ENCODE results near the gene ABLIM3.

Gene ABLIM3

DNA sequence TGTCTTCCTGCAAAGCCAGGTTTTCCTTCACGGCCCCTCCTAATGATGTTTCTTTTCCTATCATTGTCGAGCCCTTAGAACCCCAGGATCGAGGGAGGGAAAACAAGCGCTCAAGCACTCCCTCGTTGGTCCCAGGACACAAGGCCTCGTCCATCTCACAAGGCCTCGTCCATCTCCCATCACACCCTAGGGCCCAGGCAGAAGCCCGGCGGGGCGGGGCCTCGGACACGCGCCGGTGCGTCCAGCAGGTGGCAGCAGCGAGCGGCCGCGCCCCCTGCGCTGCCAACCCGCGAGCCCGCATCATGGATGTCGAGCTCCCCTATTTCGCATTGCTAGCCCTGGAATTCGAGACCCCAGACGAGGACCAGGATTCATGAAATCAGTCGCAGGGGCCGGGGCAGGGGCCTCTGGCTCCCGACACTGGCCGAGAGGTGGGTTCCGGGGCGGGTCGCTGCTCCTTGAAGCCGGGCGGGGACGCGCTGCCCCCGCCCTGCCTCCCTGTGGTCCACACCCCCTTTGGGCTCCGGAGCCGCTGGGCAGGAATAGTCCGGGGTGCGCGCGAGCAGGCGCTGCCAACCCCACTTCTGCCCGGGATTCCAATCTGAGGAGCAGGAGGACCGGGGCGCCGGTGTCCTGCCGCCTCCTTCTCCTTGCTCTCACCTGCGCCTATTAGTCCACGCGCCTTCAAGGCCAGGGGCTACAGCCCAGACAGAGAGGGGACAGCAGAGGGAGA is at the start of gene ABLIM3:
ABLIM3 (plus strand) TSS at position 270 of the 733 bp plus-strand sequence. CDS start 603 bp downstream, outside the sequence.
- DNase-seq = peak; percentile 58 to 70

DNA sequence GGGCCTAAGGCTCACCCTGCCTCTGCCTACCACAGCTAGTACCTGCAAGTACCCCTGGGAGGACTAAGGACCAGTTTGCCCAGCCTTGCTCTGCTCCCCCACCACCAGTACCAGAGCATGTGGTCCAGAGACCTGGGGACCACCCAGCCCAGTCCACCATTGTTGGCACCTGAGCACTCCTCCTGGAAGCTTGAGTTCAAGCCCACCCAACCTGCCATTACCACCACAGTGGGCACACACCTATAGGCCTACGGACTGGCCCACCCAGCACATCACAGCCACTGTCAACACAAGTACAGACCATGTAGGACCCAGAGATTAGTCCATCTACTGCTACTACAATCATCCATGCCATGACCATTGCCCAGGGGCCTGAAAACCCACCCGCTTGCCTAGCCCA is 47.7 kb upstream of the ABLIM3 start:
- DNase-seq = no peak

DNA sequence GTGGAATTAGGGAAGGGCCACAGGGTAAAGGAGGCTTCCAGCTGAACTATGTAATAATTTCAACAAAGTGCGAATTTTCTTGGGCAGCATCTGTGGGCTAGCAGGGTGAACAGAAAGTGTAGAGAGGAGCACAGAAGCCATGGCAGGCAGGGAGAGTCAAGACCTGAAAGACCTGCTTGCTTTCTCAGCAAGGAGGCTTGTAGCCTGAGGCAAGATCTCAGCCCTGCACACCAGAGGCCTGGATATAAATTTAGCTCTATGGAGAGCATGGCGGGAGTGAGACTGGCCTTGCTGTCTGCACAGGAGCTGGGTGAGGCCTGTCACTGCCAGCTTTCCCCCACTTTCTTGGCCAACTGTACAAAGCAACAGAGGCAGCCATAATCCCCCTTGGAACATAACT is 46.3 kb upstream of the ABLIM3 start:
- no peak for DNase-seq

DNA sequence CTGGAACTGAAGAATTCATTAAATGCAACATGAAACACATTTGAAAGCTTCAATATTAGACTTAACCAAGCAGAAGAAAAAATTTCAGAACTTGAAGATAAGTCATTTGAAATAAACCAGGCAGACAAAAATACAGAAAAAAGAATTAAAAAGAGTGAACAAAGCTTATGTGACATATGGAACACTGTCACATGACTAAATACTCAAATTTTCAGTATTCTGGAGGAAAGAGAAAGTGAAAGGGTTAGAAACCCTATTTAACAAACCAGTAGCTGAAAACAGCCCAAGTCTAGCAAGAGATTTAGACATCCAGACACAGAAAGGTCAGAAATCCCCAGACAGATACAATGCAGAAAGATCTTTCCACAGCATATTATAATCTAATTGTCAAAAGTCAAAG is 41.4 kb upstream of the ABLIM3 start:
- no peak for DNase-seq

DNA sequence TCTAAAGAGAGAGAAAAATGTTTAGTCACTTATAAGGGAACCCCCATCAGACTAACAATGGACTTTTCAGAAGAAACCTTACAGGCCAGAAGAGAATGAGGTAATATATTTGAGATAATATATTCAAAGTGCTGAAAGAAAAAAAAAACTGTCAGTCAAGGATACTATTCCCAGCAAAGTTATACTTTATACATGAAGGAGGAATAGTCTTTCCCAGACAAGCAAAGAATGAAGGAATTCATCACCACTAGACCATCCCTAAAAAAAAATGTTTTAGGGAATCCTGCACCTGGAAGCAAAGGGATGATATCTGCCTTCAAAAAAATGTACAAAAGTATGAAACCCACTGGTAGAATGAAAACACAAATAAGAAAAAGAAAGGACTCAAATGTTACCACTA is 41.0 kb upstream of the ABLIM3 start:
- DNase-seq = no peak

DNA sequence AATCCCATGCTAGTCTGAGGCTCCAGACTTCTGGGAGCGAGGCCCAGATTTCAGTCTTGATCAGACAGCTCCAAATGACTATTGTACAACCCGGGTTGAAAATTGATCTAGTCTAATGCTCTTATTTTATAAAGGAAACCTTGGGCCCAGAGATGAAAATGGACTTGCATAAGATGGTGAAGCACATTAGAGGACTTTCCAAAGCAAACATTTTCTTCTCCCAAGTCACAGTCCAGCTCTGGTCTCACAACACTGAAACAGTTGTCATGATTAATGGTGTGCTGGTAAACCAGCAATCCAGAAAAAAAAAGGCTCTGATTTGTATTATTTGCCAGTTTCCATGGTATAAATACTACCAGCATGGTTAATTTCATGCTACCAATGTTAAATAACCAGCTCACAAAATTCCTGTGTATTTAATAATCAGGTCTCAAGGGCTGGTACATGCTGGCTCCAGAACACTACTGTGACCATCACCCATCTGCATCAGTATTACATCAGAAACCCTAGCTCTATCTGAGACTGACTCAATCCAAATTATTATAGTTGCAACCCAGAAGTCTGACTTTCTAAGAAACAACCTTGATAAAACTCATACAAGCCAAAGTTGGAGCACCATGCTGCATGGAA is 32.5 kb upstream of the ABLIM3 start:
- no peak for DNase-seq

DNA sequence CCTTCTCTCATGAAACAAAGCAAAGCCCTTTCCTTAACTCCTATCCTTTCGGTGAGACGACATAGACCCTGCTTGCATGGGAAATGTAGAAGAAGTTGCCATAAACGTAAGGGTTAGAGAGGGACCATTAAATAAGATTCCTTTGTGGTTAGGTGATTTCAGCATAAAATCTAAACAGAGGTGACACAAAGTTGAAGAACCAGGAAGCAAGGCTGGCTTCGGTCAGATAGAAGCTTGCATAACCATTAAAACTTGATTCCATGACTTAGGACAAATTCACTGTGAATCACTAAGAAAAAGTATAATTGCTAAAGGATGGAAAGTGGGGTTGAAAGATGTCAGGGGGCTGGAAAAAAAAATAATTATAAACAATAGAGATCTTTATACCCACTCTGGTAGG is 30.9 kb upstream of the ABLIM3 start:
- DNase-seq = no peak

DNA sequence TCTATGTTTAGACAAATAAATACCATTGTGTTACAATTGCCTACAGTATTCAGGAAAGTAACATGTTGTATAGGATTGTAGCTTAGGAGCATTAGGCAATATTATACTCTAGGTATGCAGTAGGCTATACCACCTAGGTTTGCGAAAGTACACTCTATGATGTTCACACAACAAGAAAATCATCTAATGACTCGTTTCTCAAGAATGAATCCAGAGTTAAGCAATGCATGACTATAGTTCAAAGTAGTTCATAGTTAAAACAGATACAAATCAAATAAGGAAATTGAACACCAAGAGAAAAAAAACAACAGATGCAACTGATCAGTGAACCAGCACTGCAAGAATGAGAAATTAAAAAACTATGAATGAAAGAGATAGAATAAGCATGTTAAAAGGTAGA is 27.6 kb upstream of the ABLIM3 start:
- no peak for DNase-seq

DNA sequence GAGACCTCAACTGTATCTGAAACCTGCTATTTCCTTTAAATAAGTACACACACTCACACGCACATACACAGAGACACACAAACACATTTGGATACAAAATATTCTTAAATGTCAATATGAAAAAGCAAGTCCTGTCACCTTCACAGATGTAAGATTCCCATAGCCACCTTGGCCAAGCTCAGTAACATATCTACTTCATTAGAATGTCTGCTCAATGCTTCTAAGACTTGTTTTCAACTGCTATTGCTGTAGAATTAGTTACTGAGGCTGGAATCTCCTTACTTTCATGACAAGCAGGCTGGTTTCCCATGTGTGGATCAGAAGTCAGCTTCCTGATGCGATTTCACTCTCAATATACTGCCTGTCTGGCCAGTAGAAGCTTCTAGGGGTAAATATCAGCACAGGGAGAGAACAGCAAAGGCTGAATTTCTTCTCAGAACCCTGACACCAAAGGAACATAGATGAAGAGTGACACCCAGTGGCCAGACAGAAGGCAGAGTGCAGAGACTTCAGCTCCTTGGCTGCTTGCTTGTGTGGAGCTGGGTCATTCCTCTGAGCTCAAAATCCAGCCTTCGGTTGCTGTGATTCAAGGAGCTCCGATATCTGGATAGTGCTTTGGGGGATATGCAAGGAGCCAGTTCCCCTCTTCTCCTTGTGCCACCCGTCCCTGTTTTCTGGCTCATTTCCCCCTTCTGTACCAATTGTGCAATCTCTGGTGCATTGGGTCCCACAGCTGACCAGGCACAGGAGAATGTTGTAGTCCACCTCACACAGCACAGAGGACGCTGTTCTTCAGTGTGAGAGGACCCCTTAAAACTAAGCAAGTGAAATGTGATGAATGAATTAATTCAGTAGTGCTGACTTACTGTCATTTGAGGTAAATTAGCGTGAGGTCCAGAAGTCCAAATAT is 26.6 kb upstream of the ABLIM3 start:
- peak; percentile 25 to 34 for DNase-seq

DNA sequence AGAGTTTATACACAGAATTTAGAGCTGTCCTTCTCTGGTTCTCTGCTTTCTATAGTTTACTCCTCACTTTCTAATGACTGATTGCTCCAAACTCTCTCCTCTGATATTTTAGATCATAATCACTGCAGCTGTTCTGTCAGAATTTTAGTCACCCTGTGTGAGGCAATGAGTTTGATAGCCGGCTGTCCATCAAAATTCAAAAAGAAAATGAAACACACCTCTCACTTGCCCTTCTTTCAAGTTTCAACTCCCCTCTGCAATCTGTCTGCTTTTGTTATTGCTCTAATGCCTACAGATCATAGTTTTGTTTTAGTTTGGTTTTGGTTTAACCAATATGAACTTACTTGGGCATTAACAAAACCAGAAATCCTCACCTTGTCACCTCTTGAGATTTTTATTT is 23.3 kb upstream of the ABLIM3 start:
- DNase-seq = no peak

DNA sequence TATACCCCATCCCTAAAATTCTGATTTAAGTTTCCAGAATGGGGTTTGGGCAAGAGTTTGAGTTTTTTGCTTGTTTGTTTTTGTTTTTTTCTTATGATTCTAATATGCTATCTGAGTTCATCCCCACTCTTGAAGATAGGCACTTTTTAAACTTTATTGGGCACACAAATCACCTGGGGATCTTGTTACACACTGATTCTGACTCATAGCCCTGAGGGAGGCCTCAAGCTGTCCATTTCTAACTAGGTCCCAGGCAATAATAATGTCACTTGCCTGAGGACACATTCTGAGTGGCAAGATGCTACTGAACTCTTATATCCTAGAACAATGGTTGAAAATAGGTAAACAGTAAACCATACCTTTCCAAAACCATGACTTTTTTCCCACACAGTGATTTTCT is 22.8 kb upstream of the ABLIM3 start:
- no peak for DNase-seq

DNA sequence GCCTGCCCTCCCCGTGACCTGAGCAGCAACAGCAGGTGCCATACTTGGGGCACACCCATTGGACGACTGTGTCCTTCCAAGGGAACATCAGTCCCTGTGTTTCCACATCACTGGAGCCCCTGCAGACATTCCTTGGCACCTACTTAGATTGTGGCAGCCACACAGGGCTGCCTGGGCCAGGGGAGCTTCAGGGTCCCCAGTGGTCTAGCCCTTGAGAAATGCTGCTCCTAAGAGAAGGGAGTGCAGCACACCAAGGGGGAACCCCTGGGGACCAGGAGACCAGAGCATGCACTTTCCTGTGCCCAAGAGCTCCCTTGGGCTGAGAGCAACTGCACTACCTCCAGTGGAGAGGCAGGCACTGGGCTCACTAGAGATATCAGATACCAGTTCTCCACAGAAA is 20.1 kb upstream of the ABLIM3 start:
- DNase-seq = no peak

DNA sequence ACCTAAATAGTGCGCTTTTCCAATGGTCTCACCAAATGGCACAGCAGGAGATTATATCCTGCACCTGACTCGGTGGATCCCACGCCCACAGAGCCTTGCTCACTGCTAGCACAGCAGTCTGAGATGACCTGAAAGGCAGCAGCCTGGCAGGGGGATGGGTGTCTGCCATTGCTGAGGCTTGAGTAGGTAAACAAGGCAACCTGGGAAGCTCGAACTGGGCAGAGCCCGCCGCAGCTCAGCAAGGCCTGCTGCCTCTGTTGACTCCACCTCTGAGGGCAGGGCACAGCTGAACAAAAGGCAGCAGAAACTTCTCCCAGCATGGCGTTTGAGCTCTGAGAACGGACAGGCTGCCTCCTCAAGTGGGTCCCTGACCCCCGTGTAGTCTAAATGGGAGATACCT is 18.1 kb upstream of the ABLIM3 start:
- no peak for DNase-seq

DNA sequence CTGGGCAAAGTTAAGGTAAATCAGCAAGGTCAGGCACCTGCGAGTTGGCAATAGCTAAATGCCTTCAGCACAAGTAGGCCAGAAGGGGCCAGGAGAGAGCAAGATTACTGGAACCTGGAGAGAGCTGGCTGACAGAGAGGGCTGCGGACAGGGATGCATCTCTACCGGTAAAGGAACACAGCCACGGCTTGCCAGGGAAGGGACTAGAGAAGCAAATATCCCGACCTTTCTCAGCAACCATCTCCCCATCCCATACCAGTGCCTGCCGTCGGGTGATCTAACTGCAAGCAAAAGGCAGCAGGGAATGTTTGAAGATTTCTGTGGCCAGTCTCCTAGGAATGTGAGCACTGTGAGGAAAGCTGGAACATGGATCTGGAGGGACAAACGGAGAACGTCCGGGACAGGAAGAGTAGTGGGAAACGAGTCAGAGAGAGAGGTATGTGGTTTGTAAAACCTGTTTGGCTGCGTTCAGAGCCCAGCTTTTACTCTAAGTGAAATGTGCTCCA is 15.9 kb upstream of the ABLIM3 start:
- no peak for DNase-seq

DNA sequence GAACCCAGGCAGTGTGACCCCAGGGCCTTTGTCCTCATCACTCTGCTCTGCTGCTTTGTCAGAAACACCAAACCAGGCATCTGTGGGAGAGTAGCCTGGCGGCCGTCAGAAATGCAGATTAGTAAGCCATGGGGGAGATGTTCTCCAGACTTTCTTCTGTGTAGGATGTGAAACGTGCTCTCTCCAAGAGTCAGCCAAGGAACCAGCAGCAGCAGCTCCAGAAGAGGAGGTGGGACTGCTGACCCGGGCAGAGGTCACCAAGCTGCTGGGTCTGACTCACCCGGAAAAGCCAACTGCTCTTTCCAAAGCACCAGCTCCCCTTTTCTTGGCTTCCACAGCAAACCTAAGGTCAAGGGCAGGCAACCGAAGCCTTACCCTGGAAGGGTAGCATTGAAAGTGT is 14.4 kb upstream of the ABLIM3 start:
- DNase-seq = no peak

DNA sequence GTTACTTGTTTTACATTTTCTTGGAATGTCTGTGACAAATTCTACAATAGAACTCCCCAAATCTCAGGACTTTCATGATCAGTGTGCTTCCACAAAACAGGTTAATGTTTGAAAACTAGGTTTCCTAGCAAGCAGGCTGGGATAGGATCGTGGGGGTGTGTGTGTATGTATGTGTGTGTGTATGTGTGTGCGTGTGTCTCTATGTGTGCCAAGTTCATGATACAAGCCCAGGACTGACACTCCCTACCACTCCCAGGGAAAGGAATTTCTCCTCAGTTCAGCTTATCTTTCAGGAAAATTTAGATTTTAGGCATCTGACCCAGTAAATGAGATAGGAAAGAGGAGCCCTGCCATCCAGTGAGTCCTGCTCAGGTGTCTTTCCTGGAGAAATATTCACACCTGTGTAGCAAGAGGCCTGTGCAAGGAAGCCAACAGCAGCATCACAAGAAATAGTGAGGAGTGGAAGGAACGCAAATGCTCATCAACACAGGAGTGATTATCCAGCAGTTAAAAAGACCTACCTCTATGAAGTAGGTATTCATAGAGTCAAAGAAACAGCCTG is 13.8 kb upstream of the ABLIM3 start:
- DNase-seq = no peak

DNA sequence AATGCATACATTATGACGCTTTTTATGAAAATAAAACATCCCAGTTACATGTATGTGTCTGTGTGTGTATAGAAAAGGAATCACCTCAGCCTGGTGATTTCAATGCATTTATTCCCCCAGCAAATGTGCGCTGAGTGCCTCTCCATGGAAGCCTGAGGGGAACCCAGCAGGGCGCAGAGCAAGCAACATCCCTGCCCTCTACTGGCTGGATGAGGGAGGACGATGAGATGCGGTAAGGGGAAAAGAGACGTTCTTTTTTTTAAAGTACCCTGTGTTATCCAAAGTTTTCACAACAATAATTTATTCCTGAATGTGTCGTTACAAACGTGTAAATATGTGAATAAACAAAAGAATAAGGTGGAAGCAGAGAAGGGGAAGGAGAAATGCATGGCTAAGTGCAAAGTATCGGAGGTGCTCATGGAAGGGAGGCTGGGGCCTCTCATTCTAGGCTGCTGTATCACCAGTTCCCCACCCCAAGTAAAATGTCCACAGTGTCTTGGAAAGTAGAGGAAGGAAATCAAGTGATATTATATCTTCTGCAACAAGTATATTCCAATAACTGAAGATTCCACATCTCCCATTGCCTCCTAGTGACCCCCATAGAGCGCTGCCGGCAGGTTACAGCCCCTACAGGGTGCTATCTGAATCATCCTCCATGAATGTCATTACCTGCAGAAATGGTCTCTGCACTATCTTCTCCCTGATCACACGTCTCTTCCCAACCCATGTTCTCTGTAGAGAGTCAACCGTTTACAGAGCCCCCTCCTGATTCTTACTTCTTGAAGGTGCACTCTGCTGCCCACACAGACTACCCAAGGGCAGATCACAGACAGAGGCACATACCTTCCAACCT is 13.0 kb upstream of the ABLIM3 start:
- no peak for DNase-seq

DNA sequence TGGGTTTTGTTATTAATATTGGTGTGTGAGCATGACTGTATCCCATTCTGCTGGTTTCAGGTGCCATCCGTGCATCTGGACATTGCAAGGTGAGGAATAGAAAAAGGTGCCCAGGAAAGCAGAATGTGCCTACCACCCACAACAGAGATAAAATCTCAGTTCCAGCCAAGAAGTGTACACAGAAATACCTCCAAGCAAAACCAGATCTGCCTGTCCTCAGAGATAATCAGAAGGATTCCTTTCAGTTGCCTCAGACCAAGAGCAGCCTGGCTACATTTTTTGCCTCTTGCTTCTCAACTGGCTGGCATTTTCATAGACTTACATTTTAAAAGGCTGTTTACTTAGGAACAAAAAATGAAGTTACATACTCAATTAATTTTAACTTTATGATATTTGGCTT is 12.1 kb upstream of the ABLIM3 start:
- DNase-seq = no peak

DNA sequence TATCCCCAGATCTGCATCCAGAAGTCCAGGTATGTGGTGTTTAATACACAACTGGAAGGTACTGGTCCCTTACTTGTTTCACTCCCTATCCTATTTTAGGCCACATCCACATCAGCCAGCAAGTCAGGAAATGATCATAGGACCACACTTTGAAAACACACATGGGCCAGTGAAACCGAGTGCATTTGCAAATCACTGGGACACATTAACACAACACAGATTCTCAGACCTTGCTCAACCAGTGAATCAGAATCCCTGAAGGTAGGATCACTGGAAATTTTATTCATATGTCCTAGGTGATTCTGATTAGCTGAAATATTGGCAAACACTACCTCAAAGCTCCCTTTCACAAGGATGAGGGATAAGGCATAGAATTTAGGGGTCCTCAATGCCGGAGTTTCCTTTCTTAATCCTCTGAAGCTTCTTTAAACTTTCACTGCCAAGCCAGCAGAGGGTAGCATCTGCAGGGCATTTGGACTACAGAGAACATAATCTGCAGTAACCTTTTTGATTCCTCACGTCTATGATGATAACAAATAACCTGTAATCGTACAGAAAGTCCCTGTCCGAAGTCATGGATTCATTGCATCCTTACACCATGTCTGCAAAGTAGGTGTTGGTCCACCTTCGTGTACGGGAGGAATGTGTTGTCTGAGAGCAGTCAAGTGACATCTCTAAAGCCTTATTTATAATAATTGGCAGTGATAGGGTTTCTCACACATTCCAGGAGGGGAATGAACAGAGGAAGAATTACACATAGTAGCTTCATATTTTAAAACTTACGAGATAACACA is 11.0 kb upstream of the ABLIM3 start:
- DNase-seq = no peak

DNA sequence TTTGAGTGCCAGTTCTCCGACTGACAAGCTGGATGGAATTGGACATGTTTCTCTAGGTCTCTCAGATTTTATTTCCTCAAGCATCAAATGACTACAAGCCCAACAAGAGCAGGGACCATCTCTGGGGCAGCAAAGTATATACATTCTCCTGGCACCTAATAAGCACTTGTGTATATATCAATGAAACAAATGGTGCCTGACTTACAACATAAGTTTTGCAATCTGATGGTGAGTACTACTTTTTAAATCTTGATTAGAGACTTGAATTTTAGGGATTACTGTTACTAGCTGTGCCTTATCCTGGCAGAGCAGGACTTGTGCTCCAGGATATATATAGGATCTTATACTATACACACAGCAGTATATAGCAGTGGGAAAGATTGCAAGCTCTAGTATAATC is 8.8 kb upstream of the ABLIM3 start:
- no peak for DNase-seq

All from activated CD4-positive, alpha-beta T cell treated with anti-CD3 and anti-CD28 coated beads for 4 hours (primary cell).